GM12874 (cell line): Measurements from ENCODE around the gene BRD1.

Experiments
- TF ChIP-seq, protein P1 (sequence below): IDR thresholded peaks from 2 replicates; pipeline ENCODE4 v1.5.1; 2011; ENCODE audit warnings: low read depth, mild to moderate bottlenecking, control low read depth, low read length, moderate library complexity; ENCODE audit not compliant: insufficient read depth

The BRD1 gene

DNA sequence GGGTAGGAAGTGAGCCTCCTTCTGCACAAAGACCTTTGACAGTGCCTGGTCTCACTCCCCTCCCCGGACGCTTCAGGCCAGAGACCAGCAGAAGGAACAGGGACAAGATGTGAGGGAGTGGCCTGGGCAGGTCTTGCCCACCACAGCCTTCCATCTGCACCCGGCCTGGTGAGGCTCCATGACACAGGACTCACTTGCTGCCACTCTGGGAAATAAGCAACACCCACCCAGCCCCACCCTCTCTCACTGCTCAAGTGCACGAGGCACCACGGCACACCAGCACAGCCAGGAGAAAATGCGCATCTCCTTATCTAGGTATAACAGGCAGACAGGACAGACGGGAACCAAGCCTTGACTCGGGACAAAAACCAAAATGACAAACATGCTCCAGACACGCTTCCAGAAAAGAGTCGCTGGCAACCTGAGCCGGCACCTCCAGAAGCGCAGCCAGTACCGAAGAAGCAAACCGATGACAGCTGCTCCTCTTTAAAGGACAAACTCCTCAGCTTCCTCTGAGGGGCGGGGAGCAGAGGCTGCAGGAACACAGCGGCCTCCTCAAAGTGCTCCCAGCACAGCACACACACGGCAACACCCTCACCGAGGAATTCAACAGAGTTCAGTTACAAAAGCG is 41.7 kb downstream of the BRD1 start:
- TF ChIP-seq, protein P1, sequence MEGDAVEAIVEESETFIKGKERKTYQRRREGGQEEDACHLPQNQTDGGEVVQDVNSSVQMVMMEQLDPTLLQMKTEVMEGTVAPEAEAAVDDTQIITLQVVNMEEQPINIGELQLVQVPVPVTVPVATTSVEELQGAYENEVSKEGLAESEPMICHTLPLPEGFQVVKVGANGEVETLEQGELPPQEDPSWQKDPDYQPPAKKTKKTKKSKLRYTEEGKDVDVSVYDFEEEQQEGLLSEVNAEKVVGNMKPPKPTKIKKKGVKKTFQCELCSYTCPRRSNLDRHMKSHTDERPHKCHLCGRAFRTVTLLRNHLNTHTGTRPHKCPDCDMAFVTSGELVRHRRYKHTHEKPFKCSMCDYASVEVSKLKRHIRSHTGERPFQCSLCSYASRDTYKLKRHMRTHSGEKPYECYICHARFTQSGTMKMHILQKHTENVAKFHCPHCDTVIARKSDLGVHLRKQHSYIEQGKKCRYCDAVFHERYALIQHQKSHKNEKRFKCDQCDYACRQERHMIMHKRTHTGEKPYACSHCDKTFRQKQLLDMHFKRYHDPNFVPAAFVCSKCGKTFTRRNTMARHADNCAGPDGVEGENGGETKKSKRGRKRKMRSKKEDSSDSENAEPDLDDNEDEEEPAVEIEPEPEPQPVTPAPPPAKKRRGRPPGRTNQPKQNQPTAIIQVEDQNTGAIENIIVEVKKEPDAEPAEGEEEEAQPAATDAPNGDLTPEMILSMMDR: no peak

DNA sequence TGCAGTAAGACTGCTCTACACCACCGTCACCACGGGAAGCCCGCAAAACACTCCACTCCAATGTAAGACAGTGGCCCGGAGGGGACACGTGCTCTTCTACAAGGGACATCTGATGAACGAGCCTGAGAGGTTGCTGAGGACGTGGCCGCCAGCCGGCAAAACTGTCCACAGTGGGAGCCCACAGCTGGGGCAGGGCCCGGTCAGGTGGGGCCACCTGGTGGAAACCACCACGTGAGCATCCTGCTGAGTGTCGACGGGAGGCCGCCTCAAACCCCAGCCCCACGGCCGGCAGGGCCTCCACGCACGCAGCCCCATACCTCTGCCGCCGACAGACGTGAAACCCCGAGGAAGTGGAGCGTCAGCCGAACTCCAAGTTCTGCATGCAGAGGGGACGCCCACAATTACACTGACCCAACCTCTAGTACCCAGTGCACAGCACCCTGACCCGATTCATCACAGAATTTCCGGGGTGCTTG is 42.6 kb downstream of the BRD1 start:
- TF ChIP-seq, protein P1: no peak

DNA sequence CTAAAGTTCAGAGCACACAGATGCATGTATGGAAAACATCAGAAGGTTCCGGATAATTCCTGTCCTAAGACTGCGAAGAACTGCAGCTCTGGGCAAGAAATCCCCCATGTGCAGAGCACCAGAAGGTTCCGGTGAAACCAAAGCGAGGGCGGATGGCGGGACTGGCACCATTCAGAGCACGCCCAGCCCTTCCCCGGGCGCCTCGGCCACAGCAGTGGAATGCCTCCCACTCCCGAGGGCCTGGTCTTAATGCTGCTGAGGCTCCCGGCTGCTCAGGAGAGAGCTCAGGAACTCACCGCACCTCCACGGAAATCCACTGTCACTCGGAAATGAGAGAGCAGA is 43.1 kb downstream of the BRD1 start:
- TF ChIP-seq, protein P1: no peak

DNA sequence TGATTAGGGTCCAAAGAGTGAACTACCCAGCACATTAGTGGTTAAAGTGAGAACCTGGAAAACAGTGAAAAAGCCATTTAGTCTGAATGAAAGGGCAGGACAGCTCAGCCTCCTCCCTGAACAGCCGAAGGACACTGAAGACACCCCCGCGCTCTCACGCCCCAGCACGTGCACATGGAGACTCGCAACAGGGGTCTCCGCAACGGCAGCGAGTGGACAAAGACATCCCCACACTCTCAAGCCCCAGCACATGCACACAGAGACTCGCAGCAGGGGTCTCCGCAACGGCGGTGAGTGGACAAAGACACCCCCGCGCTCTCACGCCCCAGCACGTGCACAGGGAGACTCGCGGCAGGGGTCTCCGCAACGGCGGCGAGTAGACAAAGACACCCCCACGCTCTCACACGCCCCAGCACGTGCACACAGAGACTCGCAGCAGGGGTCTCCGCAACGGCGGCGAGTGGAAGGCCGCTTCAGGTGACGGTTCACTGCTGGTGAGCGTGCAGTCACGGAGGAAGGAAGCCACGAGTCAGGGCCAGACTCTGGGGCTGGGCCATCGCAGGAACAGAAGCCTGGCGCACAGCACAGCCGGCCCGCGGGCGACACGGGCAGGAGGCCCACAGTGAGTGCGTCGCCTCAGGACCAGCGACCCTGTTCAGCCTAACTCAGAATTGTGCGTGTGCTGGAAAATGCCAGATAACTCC is 43.6 kb downstream of the BRD1 start:
- TF ChIP-seq, protein P1: no peak

DNA sequence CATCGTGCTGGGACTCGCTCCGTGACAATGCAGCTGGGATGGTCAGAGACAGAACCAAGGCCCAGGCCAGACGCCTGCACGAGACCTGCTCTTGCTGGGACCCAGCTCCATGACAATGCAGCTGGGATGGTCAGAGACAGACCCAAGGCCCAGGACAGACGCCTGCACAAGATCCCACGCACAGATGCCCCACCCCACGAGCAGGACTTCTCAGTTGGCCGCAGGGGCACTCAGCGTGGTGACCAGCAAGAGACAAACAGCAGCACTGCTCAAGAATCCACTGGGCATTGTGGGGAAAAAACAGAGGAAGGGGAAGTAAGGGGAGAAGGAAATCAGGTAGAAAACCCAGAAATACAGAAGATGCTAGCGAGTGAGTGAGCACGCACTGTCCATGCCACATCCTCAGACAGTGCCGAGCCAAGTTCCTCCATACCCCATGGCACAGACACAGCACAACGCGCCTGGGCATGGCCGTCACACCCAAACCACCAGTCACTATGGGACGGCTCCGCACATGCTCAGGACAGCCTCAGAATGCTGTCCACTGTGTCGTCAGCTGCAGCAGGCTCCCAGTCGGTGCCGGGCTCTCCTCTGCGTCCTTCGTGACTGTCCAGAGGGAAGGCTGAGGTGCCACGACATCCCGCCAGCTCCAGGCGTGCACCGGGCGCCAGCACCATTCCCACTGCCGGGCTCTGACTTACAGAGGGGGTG is 44.5 kb downstream of the BRD1 start:
- TF ChIP-seq, protein P1: no peak

DNA sequence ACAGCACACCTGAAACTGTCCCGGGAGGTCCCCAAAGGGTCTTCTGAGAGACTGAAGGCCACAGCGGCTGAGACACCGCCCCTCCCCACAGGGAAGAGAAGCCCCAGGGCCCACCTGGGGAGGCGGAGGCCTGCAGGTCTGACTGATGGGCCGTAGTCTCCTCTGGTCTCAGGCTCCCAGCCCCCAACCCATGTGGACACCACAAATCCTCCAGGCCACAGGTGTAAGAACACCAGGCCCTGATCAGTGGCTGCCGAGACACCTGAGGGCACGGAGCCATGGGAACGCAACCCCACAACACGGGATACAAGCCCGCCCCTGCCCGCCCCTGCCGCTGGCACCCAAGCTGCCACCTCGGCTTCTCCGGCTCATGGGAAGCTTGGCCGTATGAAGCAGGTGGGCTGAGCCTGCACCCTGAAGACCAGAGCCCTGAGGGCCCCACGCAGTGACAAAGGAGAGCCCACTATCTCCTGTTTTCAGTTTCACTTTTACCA is 46.3 kb downstream of the BRD1 start:
- TF ChIP-seq, protein P1: no peak

DNA sequence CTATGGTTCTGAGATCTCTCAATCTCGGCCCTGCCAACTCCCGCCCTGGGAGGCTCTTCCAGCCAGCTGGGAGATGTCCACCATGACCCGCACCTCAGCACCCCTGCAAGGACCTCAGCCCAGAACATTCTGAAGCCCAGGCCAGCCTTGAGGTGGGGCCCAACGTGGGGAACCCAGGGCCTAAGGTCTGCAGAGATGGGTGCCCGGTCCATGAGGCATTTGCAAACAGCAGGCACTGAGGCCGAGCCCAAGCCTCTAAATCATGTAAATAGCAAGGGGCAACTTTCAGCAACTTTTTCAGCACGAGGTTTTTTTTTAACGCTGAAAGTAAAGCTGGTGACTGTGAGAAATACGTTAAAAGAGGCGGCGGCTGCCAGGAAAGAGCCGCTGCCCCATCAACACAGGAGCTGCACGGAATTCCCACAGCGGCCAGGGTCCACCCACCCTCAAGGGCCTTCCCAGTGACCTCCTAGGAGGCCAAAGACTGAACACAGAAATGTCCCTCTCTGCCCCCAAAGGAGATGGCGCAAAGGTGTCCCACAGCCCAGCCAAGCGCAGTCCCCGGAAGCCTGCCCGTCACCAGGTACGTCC is 46.9 kb downstream of the BRD1 start:
- TF ChIP-seq, protein P1: no peak
